ENCODE data around the gene DCXR.

DNA sequence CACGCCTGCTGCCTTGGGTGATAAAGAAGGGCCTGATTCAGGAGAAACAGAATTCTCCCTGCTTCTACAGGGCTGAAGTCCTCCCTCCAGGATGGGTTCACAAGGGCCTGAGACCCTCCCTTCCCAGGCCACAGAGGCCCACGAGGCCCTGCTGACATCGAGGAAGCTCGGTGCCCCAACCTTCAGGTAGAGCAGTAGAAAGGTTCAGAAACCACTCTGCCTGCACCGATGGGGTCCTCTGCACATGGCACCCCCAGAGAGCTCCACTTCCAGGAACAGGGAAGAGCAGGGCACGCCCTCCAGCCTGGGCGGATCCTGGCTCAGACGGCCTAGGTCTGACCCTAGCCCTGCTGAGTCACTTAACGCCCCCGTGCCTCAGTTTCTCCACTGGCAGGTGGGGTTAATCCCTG, 15.6 kb downstream of the DCXR start:
- TF ChIP-seq, protein P1, sequence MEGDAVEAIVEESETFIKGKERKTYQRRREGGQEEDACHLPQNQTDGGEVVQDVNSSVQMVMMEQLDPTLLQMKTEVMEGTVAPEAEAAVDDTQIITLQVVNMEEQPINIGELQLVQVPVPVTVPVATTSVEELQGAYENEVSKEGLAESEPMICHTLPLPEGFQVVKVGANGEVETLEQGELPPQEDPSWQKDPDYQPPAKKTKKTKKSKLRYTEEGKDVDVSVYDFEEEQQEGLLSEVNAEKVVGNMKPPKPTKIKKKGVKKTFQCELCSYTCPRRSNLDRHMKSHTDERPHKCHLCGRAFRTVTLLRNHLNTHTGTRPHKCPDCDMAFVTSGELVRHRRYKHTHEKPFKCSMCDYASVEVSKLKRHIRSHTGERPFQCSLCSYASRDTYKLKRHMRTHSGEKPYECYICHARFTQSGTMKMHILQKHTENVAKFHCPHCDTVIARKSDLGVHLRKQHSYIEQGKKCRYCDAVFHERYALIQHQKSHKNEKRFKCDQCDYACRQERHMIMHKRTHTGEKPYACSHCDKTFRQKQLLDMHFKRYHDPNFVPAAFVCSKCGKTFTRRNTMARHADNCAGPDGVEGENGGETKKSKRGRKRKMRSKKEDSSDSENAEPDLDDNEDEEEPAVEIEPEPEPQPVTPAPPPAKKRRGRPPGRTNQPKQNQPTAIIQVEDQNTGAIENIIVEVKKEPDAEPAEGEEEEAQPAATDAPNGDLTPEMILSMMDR (IDR thresholded peaks at IDR 0.05; ENCODE audit: low read depth, low read length) = no peak
- TF ChIP-seq EZH2phosphoT487 (IDR thresholded peaks at IDR 0.05; ENCODE audit: low read depth) = no peak

All from OCI-LY3 (cell line).